RWPE2 (cell line): ENCODE results near the gene CES3.

Experiments
- ATAC-seq: fragments of 200-7000 bp; cut with Tn5 transposase; 3 replicates; pipeline ENCODE4 v1.9.1; 2021; ENCODE audit warnings: low read depth
- DNase-seq: peaks from one replicate; pipeline ENCODE4 v3.0.0-alpha.2; 2020; ENCODE audit warnings: low spot score
- H3K27ac ChIP-seq: fragments of 450-650 bp; 2 replicates; pipeline ENCODE4 v1.5.1; 2017; ENCODE audit warnings: mild to moderate bottlenecking; ENCODE audit not compliant: poor library complexity, severe bottlenecking
- H3K27me3 ChIP-seq: fragments of 250-450 bp; sonication (Bioruptor Pico); 2 replicates; pipeline ENCODE4 v1.5.1; 2021; ENCODE audit warnings: mild to moderate bottlenecking, moderate library complexity; ENCODE audit not compliant: insufficient read depth, poor library complexity, severe bottlenecking
- H3K36me3 ChIP-seq: fragments of 250-450 bp; sonication (Bioruptor Pico); 2 replicates; pipeline ENCODE4 v1.5.1; 2020; ENCODE audit warnings: low read depth, mild to moderate bottlenecking, moderate library complexity
- H3K4me1 ChIP-seq: fragments of 250-450 bp; sonication (Bioruptor Pico); 2 replicates; pipeline ENCODE4 v1.5.1; 2021; ENCODE audit warnings: mild to moderate bottlenecking, moderate library complexity; ENCODE audit not compliant: insufficient read depth, poor library complexity, severe bottlenecking
- H3K4me3 ChIP-seq: fragments of 250-450 bp; sonication (Bioruptor Pico); 2 replicates; pipeline ENCODE4 v1.5.1; 2021; ENCODE audit warnings: mild to moderate bottlenecking, moderate library complexity; ENCODE audit not compliant: severe bottlenecking
- H3K9me3 ChIP-seq: fragments of 250-450 bp; sonication (Bioruptor Pico); 2 replicates; pipeline ENCODE4 v1.5.1; 2021; ENCODE audit warnings: mild to moderate bottlenecking, moderate library complexity; ENCODE audit not compliant: severe bottlenecking
- CTCF ChIP-seq: fragments of 450-650 bp; IDR thresholded peaks from one replicate; pipeline ENCODE4 v1.5.1; 2017; ENCODE audit warnings: mild to moderate bottlenecking, moderate library complexity; ENCODE audit not compliant: poor library complexity, severe bottlenecking

Gene CES3, protein sequence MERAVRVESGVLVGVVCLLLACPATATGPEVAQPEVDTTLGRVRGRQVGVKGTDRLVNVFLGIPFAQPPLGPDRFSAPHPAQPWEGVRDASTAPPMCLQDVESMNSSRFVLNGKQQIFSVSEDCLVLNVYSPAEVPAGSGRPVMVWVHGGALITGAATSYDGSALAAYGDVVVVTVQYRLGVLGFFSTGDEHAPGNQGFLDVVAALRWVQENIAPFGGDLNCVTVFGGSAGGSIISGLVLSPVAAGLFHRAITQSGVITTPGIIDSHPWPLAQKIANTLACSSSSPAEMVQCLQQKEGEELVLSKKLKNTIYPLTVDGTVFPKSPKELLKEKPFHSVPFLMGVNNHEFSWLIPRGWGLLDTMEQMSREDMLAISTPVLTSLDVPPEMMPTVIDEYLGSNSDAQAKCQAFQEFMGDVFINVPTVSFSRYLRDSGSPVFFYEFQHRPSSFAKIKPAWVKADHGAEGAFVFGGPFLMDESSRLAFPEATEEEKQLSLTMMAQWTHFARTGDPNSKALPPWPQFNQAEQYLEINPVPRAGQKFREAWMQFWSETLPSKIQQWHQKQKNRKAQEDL

GRCh38 chr16:66961065-66961744 is at the start of gene CES3:
Gene CES3, plus strand, starts transcription at chr16:66961266. Its CDS starts 42 bp downstream, at chr16:66961308.
- peak; percentile 81 for ATAC-seq
- Histone ChIP-seq H3K4me3 (no peak within 1 kb of the TSS), H3K27ac (no peak within 1 kb of the TSS)

GRCh38 chr16:66911801-66912200 is 49.3 kb upstream of the CES3 start:
- Histone ChIP-seq H3K9me3 (no peaks in the 10 kb centered on the region), H3K27me3 (no peaks in the 10 kb centered on the region), H3K4me3 (no peak overlapping the region), H3K4me1 (peaks cover 2% of the 10 kb centered on the region), H3K27ac (no peak overlapping the region), H3K36me3 (no peaks in the 10 kb centered on the region)
- ATAC-seq, result no peak
- DNase-seq, result no peak
- no peak for TF ChIP-seq CTCF

More at GRCh38 chr16:66961065-66961744, at the start of gene CES3:
- Histone ChIP-seq H3K27me3 (no peaks in the 10 kb centered on the region), H3K9me3 (no peaks in the 10 kb centered on the region), H3K4me1 (no peaks in the 10 kb centered on the region), H3K36me3 (no peaks in the 10 kb centered on the region)
- peak; percentile 70 for TF ChIP-seq CTCF
- no peak for DNase-seq

GRCh38 chr16:66913081-66913480 is 48.0 kb upstream of the CES3 start:
- peaks cover 2% of the 10 kb centered on the region for H3K4me1 ChIP-seq
- H3K27me3 ChIP-seq, result no peaks in the 10 kb centered on the region
- H3K27ac ChIP-seq, result no peak overlapping the region
- no peaks in the 10 kb centered on the region for H3K9me3 ChIP-seq
- no peak for TF ChIP-seq CTCF
- no peak for DNase-seq
- no peak overlapping the region for H3K4me3 ChIP-seq
- no peak for ATAC-seq
- H3K36me3 ChIP-seq, result no peaks in the 10 kb centered on the region

DNA sequence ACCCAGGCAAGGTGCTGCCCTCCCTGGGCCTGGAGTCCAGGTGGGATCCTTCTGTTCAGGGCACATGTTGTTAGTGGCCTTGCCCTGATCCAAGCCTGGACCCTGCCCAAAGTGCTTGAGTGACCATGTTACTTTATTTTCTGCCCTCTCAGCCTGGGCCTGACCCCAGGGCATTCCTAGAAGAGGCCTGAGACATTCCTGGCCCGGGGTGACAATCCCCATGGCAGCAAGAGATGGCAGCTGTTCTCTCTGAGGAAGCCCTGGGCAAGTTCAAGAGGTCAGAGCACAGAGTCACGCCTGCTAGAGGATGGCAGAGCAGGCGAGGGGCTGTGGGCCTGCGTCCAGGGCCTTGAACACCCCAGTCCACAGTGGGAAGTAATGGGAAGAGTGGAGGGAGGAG is 47.4 kb upstream of the CES3 start:
- H3K9me3 ChIP-seq, result no peaks in the 10 kb centered on the region
- H3K27ac ChIP-seq, result no peak overlapping the region
- H3K27me3 ChIP-seq, result no peaks in the 10 kb centered on the region
- H3K4me1 ChIP-seq, result peaks cover 2% of the 10 kb centered on the region
- DNase-seq (no peak), ATAC-seq (no peak)
- H3K4me3 ChIP-seq, result no peak overlapping the region
- TF ChIP-seq CTCF, result no peak
- H3K36me3 ChIP-seq, result no peaks in the 10 kb centered on the region

DNA sequence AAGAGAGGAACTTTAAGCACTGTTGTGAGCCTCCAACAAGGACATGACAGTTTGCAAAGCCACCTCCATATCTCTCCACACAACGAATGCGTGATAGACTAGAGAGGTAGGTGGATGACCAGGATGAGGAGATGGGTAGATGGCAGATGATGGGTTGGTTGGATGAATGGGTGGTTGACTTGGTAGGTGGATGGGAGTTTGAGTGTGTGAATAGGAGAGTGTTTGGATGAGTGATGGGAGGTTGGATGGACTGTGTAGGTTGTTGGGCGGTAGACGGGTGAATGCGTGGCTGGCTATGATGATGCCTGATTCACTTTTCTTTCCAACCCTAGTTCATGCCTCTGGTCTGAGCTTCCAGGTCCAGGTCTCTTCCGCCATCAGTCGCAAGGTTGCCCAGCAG is 46.5 kb upstream of the CES3 start:
- Histone ChIP-seq H3K4me1 (peaks cover 2% of the 10 kb centered on the region), H3K27me3 (no peaks in the 10 kb centered on the region), H3K27ac (no peak overlapping the region), H3K9me3 (no peaks in the 10 kb centered on the region), H3K36me3 (no peaks in the 10 kb centered on the region), H3K4me3 (no peak overlapping the region)
- ATAC-seq, result no peak
- no peak for DNase-seq
- TF ChIP-seq CTCF, result no peak
